ENCODE results near the gene TTLL11.

TTLL11 gene

GRCh38 chr9:121784731-121785411, 308.2 kb downstream of the TTLL11 start:
- no peak for DNase-seq (ENCODE audit: low read depth)
- H3K4me3 ChIP-seq (ENCODE audit: low read length): no peak overlapping the region
- TF ChIP-seq, protein P1, sequence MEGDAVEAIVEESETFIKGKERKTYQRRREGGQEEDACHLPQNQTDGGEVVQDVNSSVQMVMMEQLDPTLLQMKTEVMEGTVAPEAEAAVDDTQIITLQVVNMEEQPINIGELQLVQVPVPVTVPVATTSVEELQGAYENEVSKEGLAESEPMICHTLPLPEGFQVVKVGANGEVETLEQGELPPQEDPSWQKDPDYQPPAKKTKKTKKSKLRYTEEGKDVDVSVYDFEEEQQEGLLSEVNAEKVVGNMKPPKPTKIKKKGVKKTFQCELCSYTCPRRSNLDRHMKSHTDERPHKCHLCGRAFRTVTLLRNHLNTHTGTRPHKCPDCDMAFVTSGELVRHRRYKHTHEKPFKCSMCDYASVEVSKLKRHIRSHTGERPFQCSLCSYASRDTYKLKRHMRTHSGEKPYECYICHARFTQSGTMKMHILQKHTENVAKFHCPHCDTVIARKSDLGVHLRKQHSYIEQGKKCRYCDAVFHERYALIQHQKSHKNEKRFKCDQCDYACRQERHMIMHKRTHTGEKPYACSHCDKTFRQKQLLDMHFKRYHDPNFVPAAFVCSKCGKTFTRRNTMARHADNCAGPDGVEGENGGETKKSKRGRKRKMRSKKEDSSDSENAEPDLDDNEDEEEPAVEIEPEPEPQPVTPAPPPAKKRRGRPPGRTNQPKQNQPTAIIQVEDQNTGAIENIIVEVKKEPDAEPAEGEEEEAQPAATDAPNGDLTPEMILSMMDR (IDR thresholded peaks at IDR 0.05; ENCODE audit: insufficient read depth, low read depth, low read length, missing control alignments): no peak

DNA sequence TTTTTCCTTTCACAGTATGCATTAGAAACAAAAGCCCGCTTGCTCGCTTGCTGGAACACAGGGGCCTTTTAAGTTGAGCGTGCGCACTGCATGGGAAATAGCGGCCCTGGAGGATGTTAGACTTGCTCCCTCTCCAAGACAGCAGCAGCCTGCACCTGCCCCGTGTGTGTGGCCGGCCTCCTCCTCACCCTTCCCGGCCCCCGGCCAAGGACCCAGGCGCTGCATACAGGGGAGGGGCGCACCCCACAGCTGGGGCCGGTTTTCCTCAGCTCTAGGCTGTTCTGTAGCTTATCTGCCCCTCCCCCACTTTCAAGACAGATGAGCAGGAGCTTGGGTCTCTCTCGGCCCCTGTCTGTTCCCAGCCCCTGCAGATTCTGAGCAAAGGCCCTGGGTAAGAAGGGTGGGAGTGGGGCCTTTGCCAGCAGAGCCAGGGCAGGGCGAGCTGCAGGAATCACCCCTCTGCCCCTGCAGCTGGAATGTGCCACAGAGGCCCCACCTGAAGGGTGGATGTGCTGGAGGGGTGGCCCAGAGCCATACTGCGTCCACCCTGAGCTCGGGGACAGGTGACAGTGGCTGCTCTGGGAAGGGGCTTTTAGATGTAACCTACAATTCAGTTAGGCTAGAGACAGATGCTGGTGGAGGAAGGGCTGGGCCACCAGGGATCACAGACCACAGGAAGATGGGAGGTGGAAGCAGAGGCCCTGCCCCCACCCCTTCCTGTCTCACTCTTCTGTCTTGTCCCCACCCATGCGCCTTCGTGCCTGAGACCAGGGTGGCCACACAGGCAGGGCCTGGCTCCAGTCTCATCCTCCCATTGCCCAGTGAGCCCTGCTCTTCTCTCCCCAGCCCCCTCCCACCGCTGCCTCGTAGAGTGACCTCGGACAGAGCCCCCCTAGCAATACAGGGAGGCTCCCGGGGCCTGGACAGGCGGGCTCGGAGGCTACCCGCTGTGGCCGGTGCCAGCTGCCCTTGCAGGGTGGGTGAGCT, 309.3 kb downstream of the TTLL11 start:
- TF ChIP-seq, protein P1 (IDR thresholded peaks at IDR 0.05; ENCODE audit: insufficient read depth, low read depth, low read length, missing control alignments): no peak
- H3K4me3 ChIP-seq (ENCODE audit: low read length): no peak overlapping the region
- no peak for DNase-seq (ENCODE audit: low read depth)

GRCh38 chr9:121783111-121783510, 310.0 kb downstream of the TTLL11 start:
- no peak overlapping the region for H3K4me3 ChIP-seq (ENCODE audit: low read length)
- TF ChIP-seq, protein P1 (IDR thresholded peaks at IDR 0.05; ENCODE audit: insufficient read depth, low read depth, low read length, missing control alignments): no peak
- no peak for DNase-seq (ENCODE audit: low read depth)

GRCh38 chr9:121782514-121783110, 310.5 kb downstream of the TTLL11 start:
- no peak overlapping the region for H3K4me3 ChIP-seq (ENCODE audit: low read length)
- DNase-seq (ENCODE audit: low read depth): no peak
- TF ChIP-seq, protein P1 (IDR thresholded peaks at IDR 0.05; ENCODE audit: insufficient read depth, low read depth, low read length, missing control alignments): no peak

GRCh38 chr9:121781701-121782464, 311.2 kb downstream of the TTLL11 start:
- TF ChIP-seq, protein P1 (IDR thresholded peaks at IDR 0.05; ENCODE audit: insufficient read depth, low read depth, low read length, missing control alignments): no peak
- no peak for DNase-seq (ENCODE audit: low read depth)
- no peak overlapping the region for H3K4me3 ChIP-seq (ENCODE audit: low read length)

- no peak for DNase-seq (ENCODE audit: low read depth)
- TF ChIP-seq, protein P1 (IDR thresholded peaks at IDR 0.05; ENCODE audit: insufficient read depth, low read depth, low read length, missing control alignments): no peak
- H3K4me3 ChIP-seq (ENCODE audit: low read length): no peak overlapping the region
These were observed 312.0 kb downstream of the TTLL11 start for GRCh38 chr9:121781145-121781548.
